GM12875 (cell line): ENCODE measurements around the gene P3H1.
"Not testable (repeated sequence)": the region's sequence is repeated elsewhere in the genome, so short reads cannot be mapped to it uniquely, and the experiment has no call there.

Experiments
- H3K4me3 ChIP-seq: one replicate; pipeline ENCODE4 v1.5.1; 2011; ENCODE audit warnings: low read depth, low read length, control low read depth
- CTCF ChIP-seq: IDR thresholded peaks from 2 replicates; pipeline ENCODE4 v1.5.1; 2011; ENCODE audit warnings: low read depth, mild to moderate bottlenecking, control low read depth, inconsistent platforms, low read length, moderate library complexity, borderline replicate concordance; ENCODE audit not compliant: insufficient read depth

P3H1 gene

GRCh38 chr1:42734201-42735035 lies 32.4 kb downstream of the P3H1 start:
- H3K4me3 ChIP-seq = no peak overlapping the region
- no peak for TF ChIP-seq CTCF

- TF ChIP-seq CTCF = no peak
These were observed 33.2 kb downstream of the P3H1 start for GRCh38 chr1:42733415-42734200.

GRCh38 chr1:42732126-42732680 lies 34.6 kb downstream of the P3H1 start:
- TF ChIP-seq CTCF = no peak
- H3K4me3 ChIP-seq = no peak overlapping the region

More at GRCh38 chr1:42733415-42734200, 33.2 kb downstream of the P3H1 start:
- H3K4me3 ChIP-seq = no peak overlapping the region

GRCh38 chr1:42731585-42731984 lies 35.2 kb downstream of the P3H1 start:
- H3K4me3 ChIP-seq = no peak overlapping the region
- TF ChIP-seq CTCF = no peak

GRCh38 chr1:42730988-42731387 lies 35.8 kb downstream of the P3H1 start:
- no peak for TF ChIP-seq CTCF
- no peak overlapping the region for H3K4me3 ChIP-seq

GRCh38 chr1:42730002-42730401 lies 36.8 kb downstream of the P3H1 start:
- H3K4me3 ChIP-seq = no peak overlapping the region
- TF ChIP-seq CTCF = no peak

GRCh38 chr1:42725820-42726219 lies 41.0 kb downstream of the P3H1 start:
- H3K4me3 ChIP-seq = not testable (repeated sequence)
